Measurements from ENCODE around the gene STARD9. TPM values are rescaled to one million over a fixed set of nuclear protein-coding genes. Genes with fewer than 3 reads are reported as not detected.

The STARD9 gene
- polyA plus RNA-seq, 1 of the 3 experiments (the other 2 are of a cell fraction), result 2.1 TPM

GRCh38 chr15:42578984-42579537 lies 3.7 kb downstream of the STARD9 start (continued):
- no peak for TF ChIP-seq PBX3 (IDR thresholded peaks at IDR 0.05)
- no peak for TF ChIP-seq GABPA (IDR thresholded peaks at IDR 0.05; ENCODE audit: low read depth)
- TF ChIP-seq RAD21 (IDR thresholded peaks at IDR 0.05; ENCODE audit: low read length), result no peak
- TF ChIP-seq NFIC (IDR thresholded peaks at IDR 0.05; ENCODE audit: borderline replicate concordance), result no peak
- TF ChIP-seq ELF1 (IDR thresholded peaks at IDR 0.05), result no peak
- no peak for TF ChIP-seq NRF1 (IDR thresholded peaks at IDR 0.05; ENCODE audit: low read depth, low read length)
- no peak for TF ChIP-seq POLR2AphosphoS5 (IDR thresholded peaks at IDR 0.05; ENCODE audit: low read depth, low read length)
- TF ChIP-seq, protein P1, sequence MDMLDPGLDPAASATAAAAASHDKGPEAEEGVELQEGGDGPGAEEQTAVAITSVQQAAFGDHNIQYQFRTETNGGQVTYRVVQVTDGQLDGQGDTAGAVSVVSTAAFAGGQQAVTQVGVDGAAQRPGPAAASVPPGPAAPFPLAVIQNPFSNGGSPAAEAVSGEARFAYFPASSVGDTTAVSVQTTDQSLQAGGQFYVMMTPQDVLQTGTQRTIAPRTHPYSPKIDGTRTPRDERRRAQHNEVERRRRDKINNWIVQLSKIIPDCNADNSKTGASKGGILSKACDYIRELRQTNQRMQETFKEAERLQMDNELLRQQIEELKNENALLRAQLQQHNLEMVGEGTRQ (IDR thresholded peaks at IDR 0.05; ENCODE audit: borderline replicate concordance, low read depth, low read length), result no peak
- TF ChIP-seq SMC3 (IDR thresholded peaks at IDR 0.05; ENCODE audit: low read depth, low read length), result no peak
- no peak for TF ChIP-seq JUND (IDR thresholded peaks at IDR 0.05)

DNA sequence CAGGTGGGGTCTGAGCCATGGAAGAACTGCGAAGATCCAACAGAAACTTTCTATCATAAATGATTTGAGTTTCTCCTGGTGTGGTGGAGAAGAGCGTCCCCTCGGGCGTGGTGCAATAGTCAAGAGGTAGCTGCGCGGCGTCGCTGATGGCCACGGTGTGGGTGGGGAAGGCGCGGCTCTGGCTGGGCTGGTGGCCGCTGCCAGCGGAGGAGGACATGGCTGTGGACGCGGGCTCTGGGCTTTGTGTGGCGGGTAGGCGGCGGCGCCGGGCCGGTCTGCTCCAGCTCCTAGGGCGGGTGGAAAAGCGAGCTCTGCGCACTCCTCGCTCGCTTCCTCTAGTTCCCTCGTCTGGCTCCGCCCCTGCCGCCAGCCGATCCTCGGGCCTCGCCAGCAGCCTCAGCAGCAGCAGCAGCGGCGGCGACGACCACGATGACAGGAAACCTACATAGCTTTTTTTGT lies 5.9 kb downstream of the STARD9 start:
- no peaks in the 10 kb centered on the region for H3K27me3 ChIP-seq (ENCODE audit: insufficient read depth)
- peak; percentile 90 for DNase-seq
- H3K4me1 ChIP-seq (ENCODE audit: control insufficient read depth in 1 of 2, insufficient read depth in 2 of 2, low read depth in 1 of 2, low read length in 1 of 2), result peaks cover 17 to 35% of the 10 kb centered on the region in 2 experiments; a peak in 3 of 4 replicates
- H3K4me2 ChIP-seq, result peak overlapping the region; percentile 77
- CTCF ChIA-PET, result interaction anchor here (0.9 to 2.4 kb wide), 2 partner anchors 11 to 72 kb away, joined by 3 to 8 read pairs; no protein-coding TSS in a partner anchor
- peak overlapping the region; percentile 21 to 53; a peak in 3 of 4 replicates for H3K27ac ChIP-seq (ENCODE audit: low read depth in 2 of 2, low read length in 1 of 2)
- H4K20me1 ChIP-seq (ENCODE audit: insufficient read depth), result peaks cover 9% of the 10 kb centered on the region; the same call in 1 of the 2 replicates
- peaks cover 0 to 1% of the 10 kb centered on the region in 2 experiments for H3K36me3 ChIP-seq (replicated peaks in 1 of 2; ENCODE audit: control insufficient read depth in 1 of 2, insufficient read depth in 2 of 2, low read length in 1 of 2)
- peaks cover 37% of the 10 kb centered on the region for H3K79me2 ChIP-seq (ENCODE audit: insufficient read depth)
- H3K9ac ChIP-seq, result peak overlapping the region; percentile 35; the same call in 1 of the 2 replicates
- peak overlapping the region; percentile 49 to 57 for H3K4me3 ChIP-seq (ENCODE audit: low read depth in 2 of 2, low read length in 1 of 2)
- WGBS (ENCODE audit: low lambda C conversion rate), result 6% methylated on average over 23 of the region's 37 CpGs
- no peaks in the 10 kb centered on the region for H3K9me3 ChIP-seq
- H3F3A ChIP-seq (replicated peaks; ENCODE audit: insufficient read depth), result peaks cover 12% of the 10 kb centered on the region
- POLR2A ChIA-PET, result interaction anchor here (0.6 kb wide), 1 partner anchor 1465 kb away, joined by 3 read pairs; the partner anchor contains the start of gene INO80
- no peaks in the 10 kb centered on the region for H3K9me2 ChIP-seq
- peak overlapping the region; percentile 78 for H2AFZ ChIP-seq (ENCODE audit: low read depth)
- TF ChIP-seq, protein P2, sequence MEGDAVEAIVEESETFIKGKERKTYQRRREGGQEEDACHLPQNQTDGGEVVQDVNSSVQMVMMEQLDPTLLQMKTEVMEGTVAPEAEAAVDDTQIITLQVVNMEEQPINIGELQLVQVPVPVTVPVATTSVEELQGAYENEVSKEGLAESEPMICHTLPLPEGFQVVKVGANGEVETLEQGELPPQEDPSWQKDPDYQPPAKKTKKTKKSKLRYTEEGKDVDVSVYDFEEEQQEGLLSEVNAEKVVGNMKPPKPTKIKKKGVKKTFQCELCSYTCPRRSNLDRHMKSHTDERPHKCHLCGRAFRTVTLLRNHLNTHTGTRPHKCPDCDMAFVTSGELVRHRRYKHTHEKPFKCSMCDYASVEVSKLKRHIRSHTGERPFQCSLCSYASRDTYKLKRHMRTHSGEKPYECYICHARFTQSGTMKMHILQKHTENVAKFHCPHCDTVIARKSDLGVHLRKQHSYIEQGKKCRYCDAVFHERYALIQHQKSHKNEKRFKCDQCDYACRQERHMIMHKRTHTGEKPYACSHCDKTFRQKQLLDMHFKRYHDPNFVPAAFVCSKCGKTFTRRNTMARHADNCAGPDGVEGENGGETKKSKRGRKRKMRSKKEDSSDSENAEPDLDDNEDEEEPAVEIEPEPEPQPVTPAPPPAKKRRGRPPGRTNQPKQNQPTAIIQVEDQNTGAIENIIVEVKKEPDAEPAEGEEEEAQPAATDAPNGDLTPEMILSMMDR (IDR thresholded peaks at IDR 0.05), result no peak
- no peak for TF ChIP-seq EZH2phosphoT487 (IDR thresholded peaks at IDR 0.05; ENCODE audit: borderline replicate concordance, low read depth)
- TF ChIP-seq, protein P1 (IDR thresholded peaks at IDR 0.05; ENCODE audit: borderline replicate concordance, low read depth, low read length), result no peak
- TF ChIP-seq TAF1 (IDR thresholded peaks at IDR 0.05; ENCODE audit: borderline replicate concordance, low read depth, low read length), result peak; percentile 36; the same call in 1 of the 2 replicates
- peak; percentile 48 for TF ChIP-seq CHD2 (IDR thresholded peaks at IDR 0.05; ENCODE audit: low read length, partially characterized antibody)
- TF ChIP-seq RCOR1 (IDR thresholded peaks at IDR 0.05; ENCODE audit: low read length), result peak; percentile 59; the same call in 1 of the 2 replicates
- no peak for TF ChIP-seq RXRA (IDR thresholded peaks at IDR 0.05; ENCODE audit: borderline replicate concordance, low read depth)
- 0 out of 2 replicates have a peak, but pooled peaks have one; percentile 6 for TF ChIP-seq RAD21 (IDR thresholded peaks at IDR 0.05; ENCODE audit: low read length)
- TF ChIP-seq MAX (IDR thresholded peaks at IDR 0.05; ENCODE audit: low read depth), result peak; percentile 81
- no peak for TF ChIP-seq SIN3A (IDR thresholded peaks at IDR 0.05; ENCODE audit: borderline replicate concordance, low read depth, low read length)
- TF ChIP-seq PBX3 (IDR thresholded peaks at IDR 0.05), result no peak
- TF ChIP-seq TCF12 (IDR thresholded peaks at IDR 0.05), result no peak
- no peak for TF ChIP-seq MEF2A (IDR thresholded peaks at IDR 0.05; ENCODE audit: borderline replicate concordance, low read depth)
- no peak for TF ChIP-seq FOSL2 (IDR thresholded peaks at IDR 0.05; ENCODE audit: borderline replicate concordance, low read depth)
- no peak for TF ChIP-seq NRF1 (IDR thresholded peaks at IDR 0.05; ENCODE audit: low read depth, low read length)
- TF ChIP-seq SMC3 (IDR thresholded peaks at IDR 0.05; ENCODE audit: low read depth, low read length), result no peak
- TF ChIP-seq FOXM1 (IDR thresholded peaks at IDR 0.05; ENCODE audit: low read depth), result no peak
- TF ChIP-seq IRF3 (IDR thresholded peaks at IDR 0.05; ENCODE audit: low read depth, low read length), result no peak
- no peak for TF ChIP-seq GATA2 (CRISPR knock-in tag; IDR thresholded peaks at IDR 0.05)
